Cardiac fibroblast (primary cell): Measurements from ENCODE around the gene ANTKMT.

ENCODE experiments used
- DNase-seq, 2 donors: peaks; one replicate each; pipeline versions ENCODE4 v3.0.0 to v3.0.0-alpha.2; 2010; ENCODE audit warnings: low read depth in 2 of 2
- H3K4me3 ChIP-seq, 2 donors: replicated peaks in 1 of 2; 1 replicate in 1 of 2; 2 replicates in 1 of 2; pipeline ENCODE4 v1.5.1; 2011; ENCODE audit warnings: low read depth in 2 of 2, low read length in 2 of 2, mild to moderate bottlenecking in 2 of 2, moderate library complexity in 1 of 2
- CTCF ChIP-seq: IDR thresholded peaks from one replicate; pipeline ENCODE4 v1.5.1; 2011; ENCODE audit warnings: low read depth, mild to moderate bottlenecking, low read length, inconsistent platforms

The ANTKMT gene

GRCh38 chr16:721765-722540, 1.0 kb downstream of the ANTKMT start:
- no peak for DNase-seq
- H3K4me3 ChIP-seq, result peak overlapping the region; percentile 41 to 77
- no peak for TF ChIP-seq CTCF

- no peak for TF ChIP-seq CTCF
- H3K4me3 ChIP-seq, result no peak overlapping the region
- DNase-seq, result no peak
Measured at GRCh38 chr16:722835-723633, 2.1 kb downstream of the ANTKMT start.

- no peak for DNase-seq
- TF ChIP-seq CTCF, result no peak
- no peak overlapping the region for H3K4me3 ChIP-seq
Measured at GRCh38 chr16:723695-724094, 2.7 kb downstream of the ANTKMT start.

- no peak for DNase-seq
- no peak overlapping the region for H3K4me3 ChIP-seq
- no peak for TF ChIP-seq CTCF
Measured at GRCh38 chr16:724188-725040, 3.5 kb downstream of the ANTKMT start.

GRCh38 chr16:725041-725376, 4.1 kb downstream of the ANTKMT start:
- TF ChIP-seq CTCF, result no peak
- DNase-seq, result no peak
- no peak overlapping the region for H3K4me3 ChIP-seq

GRCh38 chr16:725463-726187, 4.7 kb downstream of the ANTKMT start:
- no peak overlapping the region for H3K4me3 ChIP-seq
- TF ChIP-seq CTCF, result no peak
- no peak for DNase-seq
